NB4 (cell line): Measurements from ENCODE around the gene SH2D6.

ENCODE experiments used
- CTCF ChIP-seq: IDR thresholded peaks from one replicate; pipeline ENCODE4 v1.5.1; 2012; ENCODE audit warnings: low read depth, low read length
- MYC ChIP-seq: IDR thresholded peaks from 2 replicates; pipeline ENCODE4 v1.6.1; 2011; ENCODE audit warnings: low read depth, low read length
- POLR2A ChIP-seq: IDR thresholded peaks from 2 replicates; pipeline ENCODE4 v1.6.1; 2011; ENCODE audit warnings: mild to moderate bottlenecking; ENCODE audit not compliant: insufficient read length; ENCODE audit errors: extremely low read depth

- no peak for TF ChIP-seq CTCF
- TF ChIP-seq POLR2A = no peak
- TF ChIP-seq MYC = no peak
Measured at GRCh38 chr2:85481818-85482777, 63.6 kb downstream of the SH2D6 start.
